H54 (cell line): ENCODE measurements around the gene EIF3C.
"Not testable (repeated sequence)": the region's sequence is repeated elsewhere in the genome, so short reads cannot be mapped to it uniquely, and the experiment has no call there.

Experiments used
- DNase-seq: peaks from one replicate; pipeline ENCODE4 v3.0.0; 2011; ENCODE audit warnings: low spot score, mixed read lengths; ENCODE audit not compliant: insufficient read length
- FAIRE-seq: peaks from 3 replicates; lab custom pipeline; 2011; peaks lifted over from hg19 to GRCh38; lab: Jason Lieb, UNC

The EIF3C gene

GRCh38 chr16:28711220-28712083 lies at the start of gene EIF3C:
EIF3C (plus strand) TSS chr16:28711464; CDS start chr16:28711687, 223 bp downstream.
- DNase-seq = not testable (repeated sequence)
- peak; percentile 38 for FAIRE-seq

- FAIRE-seq = not testable (repeated sequence)
Measured at GRCh38 chr16:28666264-28666663, 45.0 kb upstream of the EIF3C start.

GRCh38 chr16:28667480-28667879 lies 43.8 kb upstream of the EIF3C start:
- not testable (repeated sequence) for DNase-seq, FAIRE-seq

More at GRCh38 chr16:28666264-28666663, 45.0 kb upstream of the EIF3C start:
- not testable (repeated sequence) for DNase-seq

- not testable (repeated sequence) for FAIRE-seq, DNase-seq
Measured at GRCh38 chr16:28668199-28668598, 43.1 kb upstream of the EIF3C start.

GRCh38 chr16:28688327-28688952 lies 22.8 kb upstream of the EIF3C start:
- peak; percentile 67 for FAIRE-seq
- DNase-seq = not testable (repeated sequence)

- DNase-seq, FAIRE-seq: not testable (repeated sequence)
Measured at GRCh38 chr16:28689425-28689824, 21.8 kb upstream of the EIF3C start.

- not testable (repeated sequence) for FAIRE-seq, DNase-seq
Measured at GRCh38 chr16:28691722-28692121, 19.5 kb upstream of the EIF3C start.

- not testable (repeated sequence) for FAIRE-seq, DNase-seq
Measured at GRCh38 chr16:28693257-28693950, 17.9 kb upstream of the EIF3C start.

- DNase-seq, FAIRE-seq: not testable (repeated sequence)
Measured at GRCh38 chr16:28699792-28700191, 11.5 kb upstream of the EIF3C start.

- not testable (repeated sequence) for FAIRE-seq, DNase-seq
Measured at GRCh38 chr16:28700349-28700748, 10.9 kb upstream of the EIF3C start.

- FAIRE-seq, DNase-seq: not testable (repeated sequence)
Measured at GRCh38 chr16:28701384-28701783, 9.9 kb upstream of the EIF3C start.

GRCh38 chr16:28704246-28704645 lies 7.0 kb upstream of the EIF3C start:
- not testable (repeated sequence) for FAIRE-seq, DNase-seq

- DNase-seq, FAIRE-seq: not testable (repeated sequence)
Measured at GRCh38 chr16:28722852-28723650, 11.8 kb downstream of the EIF3C start.

- not testable (repeated sequence) for DNase-seq
- peak; percentile 66 for FAIRE-seq
Measured at GRCh38 chr16:28731253-28731652, 20.0 kb downstream of the EIF3C start.

GRCh38 chr16:28732455-28733124 lies 21.3 kb downstream of the EIF3C start:
- FAIRE-seq = peak; percentile 81
- DNase-seq = not testable (repeated sequence)

GRCh38 chr16:28739787-28740186 lies 28.5 kb downstream of the EIF3C start:
- not testable (repeated sequence) for FAIRE-seq, DNase-seq

- not testable (repeated sequence) for FAIRE-seq
Measured at GRCh38 chr16:28740631-28741030, 29.4 kb downstream of the EIF3C start.

GRCh38 chr16:28741295-28741694 lies 30.0 kb downstream of the EIF3C start:
- not testable (repeated sequence) for FAIRE-seq, DNase-seq

More at GRCh38 chr16:28740631-28741030, 29.4 kb downstream of the EIF3C start:
- not testable (repeated sequence) for DNase-seq
